ENCODE results near the gene UBR1.
A peak's percentile ranks its signal among the peaks of the same experiment; 100 is the strongest.

The UBR1 gene

GRCh38 chr15:43106486-43106829, 620 bp upstream of the UBR1 start:
- ATAC-seq, result no peak
- no peak for DNase-seq

- ATAC-seq (peak; percentile 30), DNase-seq (peak; percentile 28)
Measured at GRCh38 chr15:43105077-43105736, 631 bp downstream of the UBR1 start.

DNA sequence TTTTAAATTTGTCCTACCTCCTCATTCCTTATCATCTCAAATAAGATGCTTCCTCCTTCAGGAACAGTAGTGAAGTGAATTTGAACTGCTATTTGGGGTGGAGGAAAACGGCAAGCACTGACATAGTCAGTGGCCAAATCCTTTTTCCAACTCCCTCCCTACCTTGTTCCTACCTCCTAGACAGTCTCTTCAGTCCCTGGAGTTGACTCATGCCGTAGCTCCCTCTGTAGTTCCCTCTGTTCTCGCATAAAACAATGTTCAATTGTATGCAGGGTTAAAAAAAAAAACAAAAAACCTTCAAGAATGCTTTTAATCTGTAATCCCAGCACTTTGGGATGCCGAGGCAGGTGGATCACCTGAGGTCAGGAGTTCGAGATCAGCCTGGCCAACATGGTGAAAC, 1.4 kb downstream of the UBR1 start:
- DNase-seq, result no peak
- no peak for ATAC-seq

DNA sequence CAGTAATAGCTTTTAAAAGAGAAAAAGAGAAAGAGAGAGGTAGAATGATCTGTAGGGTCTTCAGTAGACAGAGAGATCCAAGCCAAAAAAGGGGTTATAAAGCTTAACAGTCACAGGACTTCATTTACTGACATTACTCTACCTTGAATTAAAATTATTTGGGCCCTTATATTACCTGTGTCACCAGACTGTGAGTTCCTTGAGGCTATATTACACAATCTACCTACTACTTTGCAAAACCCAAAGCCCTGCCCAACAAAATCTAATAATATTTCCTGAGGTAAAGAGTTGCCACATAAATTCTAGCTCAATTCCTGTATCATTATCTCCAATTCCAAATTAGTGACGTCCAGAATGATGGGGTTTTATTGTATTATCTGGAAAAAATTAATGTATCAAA, 1.9 kb downstream of the UBR1 start:
- DNase-seq (no peak), ATAC-seq (no peak)

DNA sequence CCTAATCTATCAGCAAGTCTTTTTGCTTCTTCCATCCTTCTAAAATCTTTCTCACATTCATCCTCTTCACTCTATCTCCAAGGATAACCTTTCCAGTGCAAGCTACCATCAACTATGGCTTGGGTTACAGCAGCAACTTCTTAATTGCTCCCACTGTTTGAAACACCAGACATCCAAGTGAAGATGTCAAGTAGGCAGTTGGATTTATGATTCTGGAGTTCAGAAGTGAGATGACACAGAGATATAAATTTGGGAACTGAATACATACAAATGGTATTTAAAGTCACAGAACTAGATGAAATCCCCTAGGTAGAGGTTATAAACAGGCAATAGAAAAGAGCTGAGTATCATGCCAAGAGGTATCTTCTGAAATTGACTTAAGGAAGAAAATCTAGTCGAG, 3.7 kb downstream of the UBR1 start:
- ATAC-seq (no peak), DNase-seq (no peak)

DNA sequence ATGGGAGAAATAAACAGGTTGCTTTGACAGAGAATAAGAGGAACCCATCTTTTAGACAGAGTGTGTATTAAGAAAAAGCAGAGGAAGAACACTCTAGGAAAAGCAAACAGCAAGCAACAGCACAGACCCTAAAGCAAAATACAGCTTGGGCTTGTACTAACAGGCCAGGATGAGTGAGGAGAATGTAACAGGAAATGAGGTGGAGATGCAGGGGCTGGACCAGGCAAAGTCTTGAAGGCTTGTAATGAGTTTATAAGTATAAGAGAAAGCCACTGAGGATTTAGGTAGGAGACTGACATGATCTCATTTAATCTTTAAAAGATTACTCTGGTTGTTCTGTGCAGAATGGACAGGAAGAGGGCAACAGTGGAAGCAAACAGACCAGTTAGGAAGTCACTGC, 4.9 kb downstream of the UBR1 start:
- ATAC-seq (no peak), DNase-seq (no peak)

GRCh38 chr15:43099105-43099845, 6.6 kb downstream of the UBR1 start:
- ATAC-seq, result no peak
- DNase-seq, result no peak

DNA sequence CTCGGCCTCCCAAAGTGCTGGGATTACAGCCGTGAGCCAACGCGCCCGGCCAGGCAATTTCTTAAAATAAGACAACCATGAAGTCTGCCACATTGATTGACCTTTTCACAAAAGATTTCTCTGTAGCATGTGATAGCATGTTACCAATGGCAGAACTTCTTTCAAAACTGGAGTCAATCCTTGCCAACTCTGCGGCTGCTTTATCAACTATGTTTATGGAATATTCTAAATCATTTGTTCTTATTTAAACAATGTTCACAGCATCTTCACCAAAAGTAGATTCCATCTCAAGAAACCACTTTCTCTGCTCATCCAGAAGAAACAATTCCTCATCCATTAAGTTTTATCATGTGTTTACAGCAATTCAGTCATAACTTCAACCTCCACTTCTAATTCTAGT, 9.4 kb downstream of the UBR1 start:
- DNase-seq (no peak), ATAC-seq (no peak)

DNA sequence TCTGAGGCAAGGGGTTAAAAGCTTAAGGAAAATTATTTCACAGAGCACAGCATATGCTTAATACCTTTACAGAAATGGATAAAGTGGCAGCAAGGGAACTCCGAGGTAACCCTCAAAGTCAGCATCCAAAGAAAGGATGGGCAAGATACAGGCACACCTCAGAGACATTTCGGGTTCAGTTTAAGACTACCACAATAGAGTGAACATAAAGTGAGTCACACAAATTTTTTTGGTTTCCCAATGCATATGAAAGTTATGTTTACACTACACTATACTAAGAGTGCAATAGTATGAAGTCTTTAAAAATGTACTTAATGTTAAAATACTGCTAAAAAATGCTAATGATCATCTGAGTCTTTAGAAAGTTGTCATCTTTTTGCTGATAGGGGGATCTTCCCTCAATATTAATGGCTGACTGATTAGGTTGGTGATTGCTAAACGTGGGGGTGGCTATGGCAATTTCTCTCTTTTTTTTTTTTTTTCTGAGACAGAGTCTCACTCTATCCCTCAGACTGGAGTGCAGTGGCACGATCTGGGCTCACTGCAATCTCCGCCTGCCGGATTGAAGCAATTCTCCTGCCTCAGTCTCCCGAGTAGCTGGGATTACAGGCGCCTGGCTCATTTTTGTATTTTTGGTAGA, 10.0 kb downstream of the UBR1 start:
- ATAC-seq (peak; percentile 69), DNase-seq (no peak)

GRCh38 chr15:43095243-43095642, 10.6 kb downstream of the UBR1 start:
- ATAC-seq, result no peak
- no peak for DNase-seq

DNA sequence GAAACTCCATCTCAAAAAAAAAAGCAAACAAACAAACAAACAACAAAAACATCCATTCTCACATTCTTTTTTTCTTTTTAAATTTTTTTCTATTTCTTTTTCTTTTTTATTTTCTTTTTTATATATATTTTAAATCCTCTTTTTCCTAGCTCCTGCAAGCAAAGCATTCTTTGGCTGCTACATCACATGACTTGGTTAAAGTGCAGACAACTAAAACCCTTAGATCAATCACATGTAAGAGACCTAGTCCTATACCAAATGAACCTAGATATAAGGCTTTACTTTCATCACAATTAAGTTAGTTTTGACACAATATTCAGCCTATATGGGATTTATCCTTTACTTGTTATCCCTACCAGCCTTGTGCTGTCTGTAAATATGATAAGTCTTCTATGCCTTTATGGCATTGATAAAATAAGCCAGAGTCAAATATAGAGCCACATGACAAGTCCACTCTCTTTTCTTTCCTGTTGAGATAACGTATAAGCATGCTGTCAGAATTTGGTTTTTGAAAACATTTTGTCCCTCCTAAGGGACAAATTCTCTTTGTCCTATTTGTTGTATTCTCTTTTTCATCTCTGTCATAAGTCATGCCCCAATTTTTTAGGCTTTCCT, 11.3 kb downstream of the UBR1 start:
- no peak for ATAC-seq
- DNase-seq, result no peak

GRCh38 chr15:43093026-43093425, 12.8 kb downstream of the UBR1 start:
- ATAC-seq (no peak), DNase-seq (no peak)

DNA sequence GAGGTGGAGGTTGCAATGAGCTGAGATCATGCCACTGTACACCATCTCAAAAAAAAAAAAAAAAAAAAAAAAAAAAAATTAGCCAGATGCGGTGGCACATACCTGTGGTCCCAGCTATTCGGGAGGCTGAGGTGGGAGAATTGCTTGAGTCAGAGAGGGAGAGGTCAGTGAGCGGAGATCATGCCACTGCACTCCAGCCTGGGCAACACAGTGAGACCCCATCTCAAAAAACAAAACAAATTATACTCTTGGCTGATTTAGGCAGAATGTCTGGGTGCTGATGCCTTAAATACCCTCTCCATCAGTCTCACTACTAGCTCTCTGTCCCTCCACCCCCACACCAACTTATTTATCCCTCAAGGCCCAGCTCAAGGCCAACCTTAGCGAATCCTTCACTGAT, 14.0 kb downstream of the UBR1 start:
- DNase-seq (no peak), ATAC-seq (no peak)

GRCh38 chr15:43086551-43086950, 19.3 kb downstream of the UBR1 start:
- no peak for ATAC-seq
- no peak for DNase-seq

GRCh38 chr15:43085921-43086320, 19.9 kb downstream of the UBR1 start:
- ATAC-seq (no peak), DNase-seq (no peak)

DNA sequence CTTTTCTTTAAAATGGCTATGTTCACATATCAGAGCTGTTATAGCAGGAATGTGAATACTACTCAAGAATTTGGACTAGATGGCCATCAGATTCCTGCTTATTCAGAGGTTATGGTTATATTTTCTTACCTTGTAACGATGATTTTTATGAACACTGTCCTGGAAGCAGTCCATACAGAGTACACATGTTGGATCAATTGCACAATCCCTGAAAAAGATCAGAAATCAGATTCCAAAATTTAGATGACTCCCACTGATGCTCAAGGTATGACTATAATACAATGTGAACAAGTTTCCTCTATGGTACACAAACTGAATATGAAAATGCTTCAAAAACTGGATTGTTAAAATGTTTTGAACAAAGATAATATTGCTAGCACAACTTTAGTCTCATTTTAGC, 23.3 kb downstream of the UBR1 start:
- no peak for ATAC-seq
- no peak for DNase-seq

DNA sequence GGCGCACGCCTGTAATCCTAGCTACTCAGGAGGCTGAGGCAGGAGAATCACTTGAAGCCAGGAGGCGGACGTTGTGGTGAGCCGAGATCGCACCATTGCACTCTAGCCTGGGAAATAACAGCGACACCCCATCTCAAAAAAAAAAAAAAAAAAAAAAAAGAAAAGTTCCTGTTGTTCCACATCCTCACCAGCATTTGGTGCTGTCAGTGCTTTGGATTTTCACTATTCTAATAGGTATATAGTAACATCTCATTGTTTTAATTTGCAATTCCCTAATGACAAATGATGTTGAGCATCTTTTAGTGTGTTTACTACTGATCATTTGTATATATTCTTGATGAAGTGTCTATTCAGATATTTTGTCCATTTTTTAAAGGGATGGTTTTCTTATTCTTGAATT, 24.6 kb downstream of the UBR1 start:
- no peak for ATAC-seq
- DNase-seq, result no peak

DNA sequence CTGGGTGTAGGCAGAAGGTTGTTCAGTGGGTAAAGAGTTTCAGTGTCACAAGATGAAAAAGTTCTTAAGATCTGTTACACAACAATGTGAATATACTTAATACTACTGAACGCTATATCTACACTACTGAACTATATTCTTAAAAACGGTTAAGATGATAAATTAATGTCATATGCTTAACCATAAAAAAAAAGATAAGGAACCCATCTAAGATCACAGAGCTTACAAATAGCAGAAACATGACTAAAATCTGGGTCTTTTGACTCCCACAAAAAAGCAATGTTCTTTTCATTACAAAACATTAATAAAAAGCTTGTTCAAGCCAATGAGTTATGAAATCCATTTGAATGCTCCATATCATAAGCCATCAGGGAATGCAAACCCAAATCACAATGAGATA, 34.4 kb downstream of the UBR1 start:
- ATAC-seq, result no peak

GRCh38 chr15:43070893-43071292, 34.9 kb downstream of the UBR1 start:
- no peak for DNase-seq
- ATAC-seq, result no peak

More for the DNA sequence above, 34.4 kb downstream of the UBR1 start:
- no peak for DNase-seq

DNA sequence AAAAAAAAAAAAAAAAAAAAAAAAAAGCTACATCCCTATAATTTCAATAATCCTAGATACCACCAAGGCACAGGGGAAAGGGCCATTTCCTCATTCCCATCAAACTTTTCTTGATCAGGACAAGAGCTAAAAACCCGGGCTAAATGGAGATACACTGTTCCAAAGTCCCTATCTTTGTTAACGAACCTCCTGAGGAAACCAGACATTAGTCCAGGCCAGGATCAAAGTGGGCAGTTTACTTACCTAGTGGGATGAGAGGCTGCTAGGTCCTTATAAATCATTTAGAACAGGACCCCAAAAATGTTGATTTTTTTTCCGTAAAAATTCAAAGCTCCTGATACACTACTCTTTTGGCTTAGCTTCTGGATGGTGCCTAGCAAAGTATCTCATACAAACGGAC, 35.6 kb downstream of the UBR1 start:
- DNase-seq (no peak), ATAC-seq (no peak)

- DNase-seq, result no peak
- ATAC-seq, result peak; percentile 59
Measured at GRCh38 chr15:43067717-43068461, 37.9 kb downstream of the UBR1 start.

- ATAC-seq, result no peak
- no peak for DNase-seq
Measured at GRCh38 chr15:43056696-43057095, 49.1 kb downstream of the UBR1 start.

DNA sequence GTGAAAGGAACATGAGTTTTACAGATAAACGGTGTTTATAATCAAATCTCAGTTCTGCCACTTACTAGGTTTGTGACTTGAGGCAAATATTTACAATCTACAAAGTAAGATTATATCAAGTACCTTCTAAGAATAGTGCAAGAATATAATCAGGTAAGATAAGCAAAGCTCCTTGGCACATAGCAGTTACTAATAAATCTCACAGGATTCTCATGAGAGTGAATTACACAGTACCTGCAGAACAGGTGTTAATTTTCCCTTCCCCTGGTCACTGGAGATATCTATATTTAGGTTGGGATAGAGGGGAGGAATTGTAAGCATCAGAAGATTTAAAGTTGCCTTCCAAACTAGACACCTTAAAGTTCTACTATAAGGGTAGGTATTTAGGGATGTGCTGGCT, 53.0 kb downstream of the UBR1 start:
- no peak for DNase-seq
- no peak for ATAC-seq
